Thyroid gland (tissue), 4 donors: ENCODE data around the gene PLK4. TPM values are rescaled to one million over a fixed set of nuclear protein-coding genes. Genes with fewer than 3 reads are reported as not detected.

Source experiments
- DNase-seq, 2 donors: peaks; one replicate each; pipeline ENCODE4 v3.0.0-alpha.2; 2019
- H3K27ac ChIP-seq, 3 donors: fragments of 200-600 bp; sonication (generic); 1 replicate in 2 of 3; 2 replicates in 1 of 3; pipeline ENCODE4 v1.5.1; 2016 to 2019; ENCODE audit warnings: mild to moderate bottlenecking in 1 of 3, moderate library complexity in 1 of 3
- H3K27me3 ChIP-seq: fragments of 200-600 bp; sonication (generic); one replicate; pipeline ENCODE4 v1.5.1; 2019
- H3K36me3 ChIP-seq, 2 donors: fragments of 200-600 bp; sonication (generic); one replicate each; pipeline ENCODE4 v1.5.1; 2016 to 2019
- H3K4me1 ChIP-seq, 2 donors: fragments of 200-600 bp; sonication (generic); one replicate each; pipeline ENCODE4 v1.5.1; 2017 to 2019
- H3K4me3 ChIP-seq, 3 donors: fragments of 200-600 bp; sonication (generic); replicated peaks in 1 of 3; 1 replicate in 2 of 3; 2 replicates in 1 of 3; pipeline ENCODE4 v1.5.1; 2016; ENCODE audit warnings: mild to moderate bottlenecking in 1 of 3
- H3K9me3 ChIP-seq: fragments of 200-600 bp; sonication (generic); one replicate; pipeline ENCODE4 v1.5.1; 2017
- POLR2A ChIP-seq, 2 donors: fragments of 450-650 bp; IDR thresholded peaks; one replicate each; pipeline ENCODE4 v1.6.1; 2017; ENCODE audit warnings: antibody characterized with exemption in 2 of 2, mild to moderate bottlenecking in 2 of 2, moderate library complexity in 1 of 2
- WGBS, 2 donors: methylation state at CpG; one replicate each; pipeline ENCODE4 v1.1.5; 2017; 5-methylcytosine and 5-hydroxymethylcytosine counted together
- intact Hi-C: fragments of 100-400 bp; cut with DNase I; formaldehyde crosslinking; loops from one replicate; pipeline ENCODE4 v1.15.1; 2023
- total RNA-seq, 4 donors: library from RNA; depleted of rRNA; stranded (reverse); fragments of >200 nt; gene quantifications; one replicate each; pipeline ENCODE4 v1.2.3, GENCODE V29; 2016
- TF ChIP-seq, protein P1 (sequence below), 6 experiments: fragments of 200-600 bp in 3 of 6; fragments of 450-650 bp in 3 of 6; sonication (generic) in 3 of 6; IDR thresholded peaks; one replicate each; pipeline ENCODE4 v1.5.1; 2016 to 2019; ENCODE audit warnings: antibody characterized with exemption in 6 of 6, mild to moderate bottlenecking in 2 of 6, inconsistent platforms in 1 of 6, moderate library complexity in 1 of 6

The PLK4 gene
- total RNA-seq, 4 donors from 2014 or later = 0.94 to 4.2 (median 2.1) TPM

DNA sequence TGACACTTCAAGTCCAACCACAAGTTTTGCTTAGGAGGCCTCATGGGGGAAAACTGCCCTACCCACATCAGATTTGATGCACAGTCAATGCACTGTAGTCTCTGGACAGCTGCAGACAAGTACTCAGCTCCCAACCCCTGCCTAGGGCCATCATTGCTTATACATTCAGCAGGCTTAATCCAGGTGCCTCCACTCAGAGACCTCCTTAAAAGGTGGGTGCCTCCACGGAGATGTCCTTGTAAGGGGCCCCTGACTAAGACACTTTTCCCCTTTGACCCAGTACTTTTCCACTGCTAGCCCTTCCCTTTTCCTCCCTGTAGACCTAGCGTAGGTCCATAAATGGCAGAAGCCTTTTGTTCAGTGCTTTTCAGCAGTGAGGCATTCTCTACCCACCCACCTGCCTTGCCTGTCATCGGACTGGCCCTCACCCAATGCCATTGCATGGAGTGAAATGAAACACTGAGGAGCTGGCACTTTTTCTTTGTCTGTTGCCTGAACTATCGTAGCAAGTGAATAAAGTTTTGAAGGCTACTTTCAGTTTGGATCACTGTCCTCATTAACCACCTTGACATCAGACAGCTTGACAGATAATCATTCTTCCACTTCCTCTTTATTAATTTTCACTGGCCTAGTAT lies 23.8 kb upstream of the PLK4 start:
- no peak overlapping the region for H3K4me3 ChIP-seq
- DNase-seq = peak; percentile 11 to 21
- H3K4me1 ChIP-seq = peaks cover 5 to 11% of the 10 kb centered on the region in 2 donors
- H3K27ac ChIP-seq = no peak overlapping the region
- no peaks in the 10 kb centered on the region for H3K36me3 ChIP-seq
- intact Hi-C loops = no loop called here
- H3K27me3 ChIP-seq = no peaks in the 10 kb centered on the region
- H3K9me3 ChIP-seq = no peaks in the 10 kb centered on the region
- TF ChIP-seq POLR2A (IDR thresholded peaks at IDR 0.05) = no peak
- TF ChIP-seq, protein P1, sequence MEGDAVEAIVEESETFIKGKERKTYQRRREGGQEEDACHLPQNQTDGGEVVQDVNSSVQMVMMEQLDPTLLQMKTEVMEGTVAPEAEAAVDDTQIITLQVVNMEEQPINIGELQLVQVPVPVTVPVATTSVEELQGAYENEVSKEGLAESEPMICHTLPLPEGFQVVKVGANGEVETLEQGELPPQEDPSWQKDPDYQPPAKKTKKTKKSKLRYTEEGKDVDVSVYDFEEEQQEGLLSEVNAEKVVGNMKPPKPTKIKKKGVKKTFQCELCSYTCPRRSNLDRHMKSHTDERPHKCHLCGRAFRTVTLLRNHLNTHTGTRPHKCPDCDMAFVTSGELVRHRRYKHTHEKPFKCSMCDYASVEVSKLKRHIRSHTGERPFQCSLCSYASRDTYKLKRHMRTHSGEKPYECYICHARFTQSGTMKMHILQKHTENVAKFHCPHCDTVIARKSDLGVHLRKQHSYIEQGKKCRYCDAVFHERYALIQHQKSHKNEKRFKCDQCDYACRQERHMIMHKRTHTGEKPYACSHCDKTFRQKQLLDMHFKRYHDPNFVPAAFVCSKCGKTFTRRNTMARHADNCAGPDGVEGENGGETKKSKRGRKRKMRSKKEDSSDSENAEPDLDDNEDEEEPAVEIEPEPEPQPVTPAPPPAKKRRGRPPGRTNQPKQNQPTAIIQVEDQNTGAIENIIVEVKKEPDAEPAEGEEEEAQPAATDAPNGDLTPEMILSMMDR (IDR thresholded peaks at IDR 0.05) = no peak
- WGBS, 2 donors = 83% methylated on average over 4 of the region's 4 CpGs

GRCh38 chr4:127857641-127858040 lies 23.1 kb upstream of the PLK4 start:
- no peak for DNase-seq
- no peaks in the 10 kb centered on the region for H3K36me3 ChIP-seq
- 92 to 95% methylated on average over 1 of the region's 1 CpG for WGBS, 2 donors
- intact Hi-C loops = no loop called here
- no peaks in the 10 kb centered on the region for H3K27me3 ChIP-seq
- H3K27ac ChIP-seq = no peak overlapping the region
- H3K9me3 ChIP-seq = no peaks in the 10 kb centered on the region
- TF ChIP-seq, protein P1 (IDR thresholded peaks at IDR 0.05) = no peak
- TF ChIP-seq POLR2A (IDR thresholded peaks at IDR 0.05) = no peak
- H3K4me3 ChIP-seq = no peak overlapping the region
- H3K4me1 ChIP-seq = peaks cover 5 to 11% of the 10 kb centered on the region in 2 donors

DNA sequence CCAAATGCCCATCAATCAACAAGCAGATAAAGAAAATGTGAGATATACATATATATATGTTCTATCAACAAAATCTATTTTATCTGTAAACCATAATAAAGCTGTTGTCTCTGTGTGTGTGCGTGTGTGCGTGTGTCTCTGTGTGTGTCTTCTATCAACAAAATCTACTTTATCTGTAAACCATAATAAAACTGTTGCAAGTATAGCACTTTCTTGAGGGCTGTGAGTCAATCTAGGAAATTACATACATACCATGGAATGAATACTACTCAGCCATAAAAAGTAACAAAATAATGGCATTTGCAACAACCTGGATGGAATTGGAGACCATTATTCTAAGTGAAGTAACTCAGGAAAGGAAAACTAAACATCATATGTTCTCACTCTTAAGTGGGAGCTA lies 12.5 kb upstream of the PLK4 start:
- intact Hi-C loops = no loop called here
- Histone ChIP-seq H3K27ac (no peak overlapping the region), H3K9me3 (no peaks in the 10 kb centered on the region), H3K4me1 (peaks cover 0 to 8% of the 10 kb centered on the region in 2 donors), H3K27me3 (no peaks in the 10 kb centered on the region), H3K36me3 (no peaks in the 10 kb centered on the region), H3K4me3 (no peak overlapping the region)
- 93 to 95% methylated on average over 2 of the region's 2 CpGs for WGBS, 2 donors
- TF ChIP-seq, protein P1 (IDR thresholded peaks at IDR 0.05) = no peak
- TF ChIP-seq POLR2A (IDR thresholded peaks at IDR 0.05) = no peak
- no peak for DNase-seq

- no peak for DNase-seq
- H3K27ac ChIP-seq = peak overlapping the region in 2 of 3 donors; percentile 4 to 13
- intact Hi-C loops = no loop called here
- no peaks in the 10 kb centered on the region for H3K27me3 ChIP-seq
- TF ChIP-seq, protein P1 (IDR thresholded peaks at IDR 0.05) = no peak
- TF ChIP-seq POLR2A (IDR thresholded peaks at IDR 0.05) = no peak
- no peak overlapping the region for H3K4me3 ChIP-seq
- no peaks in the 10 kb centered on the region for H3K36me3 ChIP-seq
- peaks cover 0 to 8% of the 10 kb centered on the region in 2 donors for H3K4me1 ChIP-seq
- no peaks in the 10 kb centered on the region for H3K9me3 ChIP-seq
Measured at GRCh38 chr4:127870281-127870680, 10.4 kb upstream of the PLK4 start.

- Histone ChIP-seq H3K9me3 (no peaks in the 10 kb centered on the region), H3K27me3 (no peaks in the 10 kb centered on the region), H3K36me3 (no peaks in the 10 kb centered on the region), H3K4me1 (peaks cover 0 to 8% of the 10 kb centered on the region in 2 donors), H3K4me3 (no peak overlapping the region), H3K27ac (peak overlapping the region in 2 of 3 donors; percentile 4 to 13)
- peak; percentile 35 to 40 for DNase-seq
- TF ChIP-seq, protein P1 (IDR thresholded peaks at IDR 0.05) = no peak
- WGBS, 2 donors = 29 to 43% methylated on average over 3 of the region's 3 CpGs
- intact Hi-C loops = no loop called here
Measured at GRCh38 chr4:127870688-127871087, 10.0 kb upstream of the PLK4 start.
